Loucy (cell line): ENCODE results near the gene LDLRAD4.

ENCODE experiments used
- H2AFZ ChIP-seq: fragments of 200-600 bp; sonication (generic); 2 replicates; pipeline ENCODE4 v1.6.0; 2016; ENCODE audit warnings: antibody characterized with exemption, mild to moderate bottlenecking, low read length, moderate library complexity
- H3F3A ChIP-seq: fragments of 200-600 bp; 2 replicates; pipeline ENCODE4 v1.6.0; 2016; ENCODE audit warnings: antibody characterized with exemption, low read depth, mild to moderate bottlenecking
- H3K27me3 ChIP-seq: fragments of 200-600 bp; sonication (generic); 2 replicates; pipeline ENCODE4 v1.6.1; 2014; ENCODE audit warnings: low read length, mild to moderate bottlenecking; ENCODE audit not compliant: insufficient read depth, poor library complexity, severe bottlenecking
- H3K36me3 ChIP-seq: fragments of 200-600 bp; sonication (generic); 2 replicates; pipeline ENCODE4 v1.6.1; 2016; ENCODE audit warnings: low read length; ENCODE audit not compliant: insufficient read depth
- H3K4me1 ChIP-seq: fragments of 200-600 bp; sonication (generic); 2 replicates; pipeline ENCODE4 v1.5.1; 2014; ENCODE audit warnings: low read length, mild to moderate bottlenecking; ENCODE audit not compliant: insufficient read depth, poor library complexity, severe bottlenecking
- H3K4me2 ChIP-seq: fragments of 200-600 bp; sonication (generic); 2 replicates; pipeline ENCODE4 v1.6.0; 2014; ENCODE audit warnings: antibody characterized with exemption, low read length, low read depth, mild to moderate bottlenecking; ENCODE audit not compliant: poor library complexity, severe bottlenecking
- H3K4me3 ChIP-seq: fragments of 200-600 bp; sonication (generic); 2 replicates; pipeline ENCODE4 v1.5.1; 2014; ENCODE audit warnings: low read length, mild to moderate bottlenecking, mixed read lengths; ENCODE audit not compliant: poor library complexity, severe bottlenecking
- H3K79me2 ChIP-seq: fragments of 200-600 bp; sonication (generic); 2 replicates; pipeline ENCODE4 v1.6.1; 2014; ENCODE audit warnings: low read length; ENCODE audit not compliant: insufficient read depth
- H3K9ac ChIP-seq: fragments of 200-600 bp; sonication (generic); 2 replicates; pipeline ENCODE4 v1.6.0; 2014; ENCODE audit warnings: mild to moderate bottlenecking, low read depth, low read length, moderate library complexity; ENCODE audit not compliant: poor library complexity, severe bottlenecking
- H3K9me2 ChIP-seq: fragments of 200-600 bp; sonication (generic); replicated peaks from 2 replicates; pipeline ENCODE4 v1.6.1; 2016; ENCODE audit warnings: low read depth, low read length, mixed read lengths
- H3K9me3 ChIP-seq: fragments of 200-600 bp; sonication (generic); 2 replicates; pipeline ENCODE4 v1.6.1; 2014; ENCODE audit warnings: mild to moderate bottlenecking, antibody characterized with exemption, low read length, low read depth; ENCODE audit not compliant: insufficient read depth
- H4K20me1 ChIP-seq: fragments of 200-600 bp; sonication (generic); 2 replicates; pipeline ENCODE4 v1.6.0; 2014; ENCODE audit warnings: antibody characterized with exemption, low read length, mild to moderate bottlenecking; ENCODE audit not compliant: insufficient read depth, poor library complexity, severe bottlenecking
- EZH2phosphoT487 ChIP-seq: fragments of 200-600 bp; IDR thresholded peaks from 2 replicates; pipeline ENCODE4 v1.6.1; 2018; ENCODE audit warnings: antibody characterized with exemption, mild to moderate bottlenecking, moderate library complexity, borderline replicate concordance
- TF ChIP-seq, protein P1 (sequence below): fragments of 200-600 bp; sonication (generic); conservative IDR thresholded peaks from 2 replicates; pipeline ENCODE4 v1.5.1; 2014; ENCODE audit warnings: mild to moderate bottlenecking, antibody characterized with exemption, low read length

The LDLRAD4 gene

GRCh38 chr18:13199169-13199568 is 19.4 kb upstream of the LDLRAD4 start:
- H3K36me3 ChIP-seq = no peaks in the 10 kb centered on the region
- TF ChIP-seq EZH2phosphoT487 = no peak
- TF ChIP-seq, protein P1, sequence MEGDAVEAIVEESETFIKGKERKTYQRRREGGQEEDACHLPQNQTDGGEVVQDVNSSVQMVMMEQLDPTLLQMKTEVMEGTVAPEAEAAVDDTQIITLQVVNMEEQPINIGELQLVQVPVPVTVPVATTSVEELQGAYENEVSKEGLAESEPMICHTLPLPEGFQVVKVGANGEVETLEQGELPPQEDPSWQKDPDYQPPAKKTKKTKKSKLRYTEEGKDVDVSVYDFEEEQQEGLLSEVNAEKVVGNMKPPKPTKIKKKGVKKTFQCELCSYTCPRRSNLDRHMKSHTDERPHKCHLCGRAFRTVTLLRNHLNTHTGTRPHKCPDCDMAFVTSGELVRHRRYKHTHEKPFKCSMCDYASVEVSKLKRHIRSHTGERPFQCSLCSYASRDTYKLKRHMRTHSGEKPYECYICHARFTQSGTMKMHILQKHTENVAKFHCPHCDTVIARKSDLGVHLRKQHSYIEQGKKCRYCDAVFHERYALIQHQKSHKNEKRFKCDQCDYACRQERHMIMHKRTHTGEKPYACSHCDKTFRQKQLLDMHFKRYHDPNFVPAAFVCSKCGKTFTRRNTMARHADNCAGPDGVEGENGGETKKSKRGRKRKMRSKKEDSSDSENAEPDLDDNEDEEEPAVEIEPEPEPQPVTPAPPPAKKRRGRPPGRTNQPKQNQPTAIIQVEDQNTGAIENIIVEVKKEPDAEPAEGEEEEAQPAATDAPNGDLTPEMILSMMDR = no peak

GRCh38 chr18:13201292-13201691 is 17.3 kb upstream of the LDLRAD4 start:
- Histone ChIP-seq H3K4me2 (no peak overlapping the region), H3K4me3 (no peak overlapping the region)
- TF ChIP-seq EZH2phosphoT487 = no peak
- TF ChIP-seq, protein P1 = no peak

More at GRCh38 chr18:13199169-13199568, 19.4 kb upstream of the LDLRAD4 start:
- no peaks in the 10 kb centered on the region for H3K4me1 ChIP-seq
- H3K4me3 ChIP-seq = no peak overlapping the region
- H2AFZ ChIP-seq = no peak overlapping the region
- no peaks in the 10 kb centered on the region for H3K79me2 ChIP-seq
- H3K9me2 ChIP-seq = no peaks in the 10 kb centered on the region
- H3K9ac ChIP-seq = no peak overlapping the region
- H3K27me3 ChIP-seq = no peaks in the 10 kb centered on the region
- peaks cover 14% of the 10 kb centered on the region; the same call in 1 of the 2 replicates for H3K9me3 ChIP-seq
- no peak overlapping the region for H3K4me2 ChIP-seq
- H3F3A ChIP-seq = no peaks in the 10 kb centered on the region
- no peaks in the 10 kb centered on the region for H4K20me1 ChIP-seq

GRCh38 chr18:13202571-13202970 is 16.0 kb upstream of the LDLRAD4 start:
- Histone ChIP-seq H3K4me1 (no peaks in the 10 kb centered on the region), H3K9me3 (peaks cover 14% of the 10 kb centered on the region; the same call in 1 of the 2 replicates), H3K4me2 (no peak overlapping the region), H3F3A (no peaks in the 10 kb centered on the region), H3K36me3 (no peaks in the 10 kb centered on the region), H3K9ac (no peak overlapping the region), H3K79me2 (no peaks in the 10 kb centered on the region), H3K4me3 (no peak overlapping the region), H2AFZ (no peak overlapping the region), H3K9me2 (no peaks in the 10 kb centered on the region), H4K20me1 (no peaks in the 10 kb centered on the region), H3K27me3 (no peaks in the 10 kb centered on the region)
- no peak for TF ChIP-seq EZH2phosphoT487
- TF ChIP-seq, protein P1 = no peak

More at GRCh38 chr18:13201292-13201691, 17.3 kb upstream of the LDLRAD4 start:
- Histone ChIP-seq H3K79me2 (no peaks in the 10 kb centered on the region), H3K4me1 (no peaks in the 10 kb centered on the region), H3K9me2 (no peaks in the 10 kb centered on the region), H3K9me3 (peaks cover 14% of the 10 kb centered on the region; the same call in 1 of the 2 replicates), H3F3A (no peaks in the 10 kb centered on the region), H2AFZ (no peak overlapping the region), H4K20me1 (no peaks in the 10 kb centered on the region), H3K27me3 (no peaks in the 10 kb centered on the region), H3K36me3 (no peaks in the 10 kb centered on the region), H3K9ac (no peak overlapping the region)
